Keratinocyte (primary cell): ENCODE data around the gene KLHL29.

ENCODE experiments used
- CTCF ChIP-seq, 3 experiments: IDR thresholded peaks in 1 of 3; conservative IDR thresholded peaks in 1 of 3; optimal IDR thresholded peaks in 1 of 3; 2 replicates in 2 of 3; 3 replicates in 1 of 3; pipeline versions ENCODE3 to v1.5.1; 2011; ENCODE audit warnings: low read length in 3 of 3, mild to moderate bottlenecking in 3 of 3, moderate library complexity in 2 of 3, control low read depth in 1 of 3, inconsistent platforms in 1 of 3; ENCODE audit not compliant: insufficient read depth in 2 of 3; ENCODE audit errors: extremely low read depth in 1 of 3
- EZH2 ChIP-seq: IDR thresholded peaks from one replicate; pipeline ENCODE4 v1.6.1; 2012; ENCODE audit warnings: inconsistent platforms, mild to moderate bottlenecking, low read length, moderate library complexity

DNA sequence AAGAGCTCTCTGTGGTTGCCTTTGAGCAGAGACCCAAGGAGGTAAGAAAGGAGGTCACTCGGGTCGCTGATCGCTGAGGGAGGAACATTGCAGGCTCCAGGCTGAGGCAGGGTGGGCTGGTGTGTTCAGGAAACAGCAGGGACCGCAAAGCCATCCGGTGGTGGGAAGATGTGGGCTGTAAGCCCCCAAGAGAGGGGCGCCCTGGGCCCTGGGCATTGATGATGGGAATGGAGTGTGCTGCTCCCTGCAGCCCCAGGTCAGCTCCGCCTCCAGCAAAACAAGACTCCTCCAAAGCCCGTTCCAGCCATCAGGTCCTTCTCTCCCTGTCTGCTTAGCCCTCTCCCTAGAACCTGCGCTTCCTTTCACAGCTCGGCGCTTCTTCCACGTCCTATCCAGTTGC, 229.7 kb downstream of the KLHL29 start:
- TF ChIP-seq CTCF (optimal IDR thresholded peaks at IDR 0.05 in 1 of 3, IDR thresholded peaks at IDR 0.05 in 1 of 3, conservative IDR thresholded peaks at IDR 0.05 in 1 of 3; ENCODE audit: extremely low read depth in 1 of 3, insufficient read depth in 2 of 3, low read length in 3 of 3) (no peak), EZH2 (no peak)
